Measurements from ENCODE around the gene PAX1. TPM values are rescaled to one million over a fixed set of nuclear protein-coding genes. Genes with fewer than 3 reads are reported as not detected.

Gene PAX1
- total and polyA plus RNA-seq, 5 donors from 2014 or later, result not detected

DNA sequence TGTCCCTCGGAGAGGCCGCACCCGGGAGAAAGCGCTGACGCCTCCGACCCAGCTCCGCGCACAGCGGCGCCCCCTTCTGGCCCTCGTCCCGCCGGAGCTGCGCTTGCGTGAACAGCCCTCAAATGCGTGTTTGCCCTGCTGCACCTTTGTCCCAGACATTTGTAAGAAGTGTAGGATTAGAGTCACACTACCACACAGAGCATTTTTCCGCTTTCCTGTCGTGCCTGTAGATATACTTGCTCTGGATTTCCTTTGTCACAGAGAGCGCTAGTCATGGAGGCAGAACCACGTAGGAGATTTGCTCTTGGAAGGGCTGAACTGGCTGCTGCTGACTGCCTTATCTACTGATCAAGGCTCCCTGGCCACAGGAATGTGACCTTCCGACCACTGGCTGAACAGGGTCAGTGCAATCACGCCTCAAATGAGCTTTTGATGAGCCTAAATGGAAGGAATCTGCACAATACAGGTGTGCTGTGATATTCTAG is 62.3 kb downstream of the PAX1 start:
- Mint-ChIP-seq H3K4me3 (no peak overlapping the region), H3K27me3 (peaks cover 9% of the 10 kb centered on the region), H3K4me1 (no peaks in the 10 kb centered on the region), H3K9me3 (peaks cover 0 to 2% (median 0%) of the 10 kb centered on the region in 7 donors), H3K36me3 (no peaks in the 10 kb centered on the region), H3K27ac (no peak overlapping the region)
- H3K36me3 ChIP-seq (ENCODE audit: control insufficient read depth, insufficient read depth, low read length), result no peaks in the 10 kb centered on the region
- H3K27ac ChIP-seq (ENCODE audit: insufficient read depth, low read length, poor library complexity, severe bottlenecking), result no peak overlapping the region
- H3K27me3 ChIP-seq (ENCODE audit: control insufficient read depth, insufficient read depth, low read length), result no peaks in the 10 kb centered on the region
- no peak overlapping the region for H3K4me3 ChIP-seq (ENCODE audit: low read depth, low read length)
- no peak for ATAC-seq (ENCODE audit: low read depth in 2 of 2)
- no peaks in the 10 kb centered on the region for H3K9me3 ChIP-seq (ENCODE audit: control insufficient read depth in 2 of 2, low read length in 2 of 2)
- H3K4me1 ChIP-seq (ENCODE audit: control insufficient read depth, insufficient read depth, low read length, poor library complexity, severe bottlenecking), result no peaks in the 10 kb centered on the region
- DNase-seq, result no peak

Other genes starting within 250 kb of the PAX1 start
- gene NKX2-2, start 191.6 kb upstream of the PAX1 start, total RNA-seq, result not detected
- not detected for gene NKX2-2, start 191.6 kb upstream of the PAX1 start, polyA plus RNA-seq

All from CD4-positive, CD25-positive, alpha-beta regulatory T cell (primary cell).